Measurements from ENCODE around the gene PGBD1.

PGBD1 gene

GRCh38 chr6:28267695-28268059 lies 13.7 kb upstream of the PGBD1 start:
- TF ChIP-seq CTCF (IDR thresholded peaks at IDR 0.05; ENCODE audit: insufficient read depth, missing control alignments), result no peak
- FAIRE-seq (no peak), DNase-seq (ENCODE audit: insufficient read length, low spot score) (no peak)

- FAIRE-seq, result no peak
- TF ChIP-seq CTCF (IDR thresholded peaks at IDR 0.05; ENCODE audit: insufficient read depth, missing control alignments), result no peak
- no peak for DNase-seq (ENCODE audit: insufficient read length, low spot score)
Observed at GRCh38 chr6:28269492-28269891, 11.9 kb upstream of the PGBD1 start.

GRCh38 chr6:28274888-28275287 lies 6.5 kb upstream of the PGBD1 start:
- DNase-seq (ENCODE audit: insufficient read length, low spot score), result no peak
- no peak for FAIRE-seq
- TF ChIP-seq CTCF (IDR thresholded peaks at IDR 0.05; ENCODE audit: insufficient read depth, missing control alignments), result no peak

GRCh38 chr6:28277746-28278145 lies 3.6 kb upstream of the PGBD1 start:
- FAIRE-seq (no peak), DNase-seq (ENCODE audit: insufficient read length, low spot score) (no peak)
- TF ChIP-seq CTCF (IDR thresholded peaks at IDR 0.05; ENCODE audit: insufficient read depth, missing control alignments), result no peak

GRCh38 chr6:28280595-28281287 lies 631 bp upstream of the PGBD1 start:
- no peak for FAIRE-seq
- TF ChIP-seq CTCF (IDR thresholded peaks at IDR 0.05; ENCODE audit: insufficient read depth, missing control alignments), result no peak

GRCh38 chr6:28282926-28283325 lies 1.6 kb downstream of the PGBD1 start:
- no peak for TF ChIP-seq CTCF (IDR thresholded peaks at IDR 0.05; ENCODE audit: insufficient read depth, missing control alignments)
- FAIRE-seq (no peak), DNase-seq (ENCODE audit: insufficient read length, low spot score) (no peak)

More at GRCh38 chr6:28280595-28281287, 631 bp upstream of the PGBD1 start:
- DNase-seq (ENCODE audit: insufficient read length, low spot score), result no peak

- no peak for TF ChIP-seq CTCF (IDR thresholded peaks at IDR 0.05; ENCODE audit: insufficient read depth, missing control alignments)
- FAIRE-seq (no peak), DNase-seq (ENCODE audit: insufficient read length, low spot score) (no peak)
Observed at GRCh38 chr6:28291573-28291972, 10.2 kb downstream of the PGBD1 start.

All from D721Med (cell line).